ENCODE data around the gene NDUFV1.
A peak's percentile ranks its signal among the peaks of the same experiment; 100 is the strongest.

Gene NDUFV1

GRCh38 chr11:67610302-67610868 is 3.6 kb downstream of the NDUFV1 start:
- Histone ChIP-seq H3K27ac (ENCODE audit: low read depth, low read length) (no peak overlapping the region), H3K27me3 (ENCODE audit: control insufficient read depth in 5 of 5, insufficient read depth in 4 of 5, low read length in 5 of 5) (peaks cover 0 to 11% (median 5%) of the 10 kb centered on the region in 5 donors), H3K36me3 (ENCODE audit: control insufficient read depth in 5 of 5, insufficient read depth in 5 of 5, low read length in 5 of 5) (peaks cover 0 to 46% (median 42%) of the 10 kb centered on the region in 5 donors), H3K4me3 (ENCODE audit: low read depth in 1 of 5, low read length in 5 of 5) (no peak overlapping the region), H3K9ac (ENCODE audit: low read length in 5 of 5) (no peak overlapping the region), H3K9me3 (ENCODE audit: control insufficient read depth in 5 of 5, low read length in 5 of 5) (no peaks in the 10 kb centered on the region), H3K4me1 (ENCODE audit: control insufficient read depth in 5 of 5, insufficient read depth in 5 of 5, low read length in 5 of 5) (peaks cover 4 to 37% (median 34%) of the 10 kb centered on the region in 5 donors)

- H3K36me3 ChIP-seq (ENCODE audit: control insufficient read depth in 5 of 5, insufficient read depth in 5 of 5, low read length in 5 of 5) = peaks cover 0 to 46% (median 42%) of the 10 kb centered on the region in 5 donors
- no peak overlapping the region for H3K9ac ChIP-seq (ENCODE audit: low read length in 5 of 5)
- H3K27ac ChIP-seq (ENCODE audit: low read depth, low read length) = no peak overlapping the region
- H3K4me3 ChIP-seq (ENCODE audit: low read depth in 1 of 5, low read length in 5 of 5) = no peak overlapping the region
- no peaks in the 10 kb centered on the region for H3K9me3 ChIP-seq (ENCODE audit: control insufficient read depth in 5 of 5, low read length in 5 of 5)
- peaks cover 4 to 36% (median 32%) of the 10 kb centered on the region in 5 donors for H3K4me1 ChIP-seq (ENCODE audit: control insufficient read depth in 5 of 5, insufficient read depth in 5 of 5, low read length in 5 of 5)
- peaks cover 0 to 18% (median 11%) of the 10 kb centered on the region in 5 donors for H3K27me3 ChIP-seq (ENCODE audit: control insufficient read depth in 5 of 5, insufficient read depth in 4 of 5, low read length in 5 of 5)
Observed at GRCh38 chr11:67611165-67611564, 4.4 kb downstream of the NDUFV1 start.

GRCh38 chr11:67611704-67612587 is 5.2 kb downstream of the NDUFV1 start:
- H3K27me3 ChIP-seq (ENCODE audit: control insufficient read depth in 5 of 5, insufficient read depth in 4 of 5, low read length in 5 of 5) = peaks cover 0 to 18% (median 15%) of the 10 kb centered on the region in 5 donors
- H3K36me3 ChIP-seq (ENCODE audit: control insufficient read depth in 5 of 5, insufficient read depth in 5 of 5, low read length in 5 of 5) = peaks cover 0 to 46% (median 42%) of the 10 kb centered on the region in 5 donors
- no peaks in the 10 kb centered on the region for H3K9me3 ChIP-seq (ENCODE audit: control insufficient read depth in 5 of 5, low read length in 5 of 5)
- H3K27ac ChIP-seq (ENCODE audit: low read depth, low read length) = no peak overlapping the region
- peaks cover 4 to 32% (median 27%) of the 10 kb centered on the region in 5 donors for H3K4me1 ChIP-seq (ENCODE audit: control insufficient read depth in 5 of 5, insufficient read depth in 5 of 5, low read length in 5 of 5)
- H3K4me3 ChIP-seq (ENCODE audit: low read depth in 1 of 5, low read length in 5 of 5) = no peak overlapping the region
- peak overlapping the region in 1 of 5 donors; percentile 28 for H3K9ac ChIP-seq (ENCODE audit: low read length in 5 of 5)

- H3K4me1 ChIP-seq (ENCODE audit: control insufficient read depth in 5 of 5, insufficient read depth in 5 of 5, low read length in 5 of 5) = peaks cover 0 to 24% (median 19%) of the 10 kb centered on the region in 5 donors
- H3K36me3 ChIP-seq (ENCODE audit: control insufficient read depth in 5 of 5, insufficient read depth in 5 of 5, low read length in 5 of 5) = peaks cover 0 to 46% (median 42%) of the 10 kb centered on the region in 5 donors
- H3K27me3 ChIP-seq (ENCODE audit: control insufficient read depth in 5 of 5, insufficient read depth in 4 of 5, low read length in 5 of 5) = peaks cover 0 to 18% (median 15%) of the 10 kb centered on the region in 5 donors
- H3K27ac ChIP-seq (ENCODE audit: low read depth, low read length) = no peak overlapping the region
- no peaks in the 10 kb centered on the region for H3K9me3 ChIP-seq (ENCODE audit: control insufficient read depth in 5 of 5, low read length in 5 of 5)
- H3K4me3 ChIP-seq (ENCODE audit: low read depth in 1 of 5, low read length in 5 of 5) = no peak overlapping the region
- H3K9ac ChIP-seq (ENCODE audit: low read length in 5 of 5) = no peak overlapping the region
Observed at GRCh38 chr11:67612751-67613150, 6.0 kb downstream of the NDUFV1 start.

- Histone ChIP-seq H3K4me3 (ENCODE audit: low read depth in 1 of 5, low read length in 5 of 5) (peak overlapping the region; percentile 60 to 72 (median 68)), H3K9me3 (ENCODE audit: control insufficient read depth in 5 of 5, low read length in 5 of 5) (no peaks in the 10 kb centered on the region), H3K36me3 (ENCODE audit: control insufficient read depth in 5 of 5, insufficient read depth in 5 of 5, low read length in 5 of 5) (peaks cover 0 to 45% (median 42%) of the 10 kb centered on the region in 5 donors), H3K4me1 (ENCODE audit: control insufficient read depth in 5 of 5, insufficient read depth in 5 of 5, low read length in 5 of 5) (peaks cover 0 to 18% (median 14%) of the 10 kb centered on the region in 5 donors), H3K9ac (ENCODE audit: low read length in 5 of 5) (peak overlapping the region in 3 of 5 donors; percentile 55 to 63 (median 61)), H3K27ac (ENCODE audit: low read depth, low read length) (no peak overlapping the region), H3K27me3 (ENCODE audit: control insufficient read depth in 5 of 5, insufficient read depth in 4 of 5, low read length in 5 of 5) (peaks cover 0 to 18% (median 15%) of the 10 kb centered on the region in 5 donors)
Observed at GRCh38 chr11:67613313-67613959, 6.7 kb downstream of the NDUFV1 start.

GRCh38 chr11:67613960-67614715 is 7.4 kb downstream of the NDUFV1 start:
- Histone ChIP-seq H3K27ac (ENCODE audit: low read depth, low read length) (no peak overlapping the region), H3K9ac (ENCODE audit: low read length in 5 of 5) (peak overlapping the region in 4 of 5 donors; percentile 53 to 63 (median 58)), H3K4me1 (ENCODE audit: control insufficient read depth in 5 of 5, insufficient read depth in 5 of 5, low read length in 5 of 5) (peaks cover 0 to 18% (median 14%) of the 10 kb centered on the region in 5 donors), H3K36me3 (ENCODE audit: control insufficient read depth in 5 of 5, insufficient read depth in 5 of 5, low read length in 5 of 5) (peaks cover 0 to 38% (median 35%) of the 10 kb centered on the region in 5 donors), H3K27me3 (ENCODE audit: control insufficient read depth in 5 of 5, insufficient read depth in 4 of 5, low read length in 5 of 5) (peaks cover 0 to 18% (median 15%) of the 10 kb centered on the region in 5 donors), H3K4me3 (ENCODE audit: low read depth in 1 of 5, low read length in 5 of 5) (peak overlapping the region; percentile 60 to 72 (median 68)), H3K9me3 (ENCODE audit: control insufficient read depth in 5 of 5, low read length in 5 of 5) (no peaks in the 10 kb centered on the region)

GRCh38 chr11:67614730-67615714 is 8.3 kb downstream of the NDUFV1 start:
- Histone ChIP-seq H3K36me3 (ENCODE audit: control insufficient read depth in 5 of 5, insufficient read depth in 5 of 5, low read length in 5 of 5) (peaks cover 0 to 31% (median 28%) of the 10 kb centered on the region in 5 donors), H3K27me3 (ENCODE audit: control insufficient read depth in 5 of 5, insufficient read depth in 4 of 5, low read length in 5 of 5) (peaks cover 0 to 18% (median 15%) of the 10 kb centered on the region in 5 donors), H3K9ac (ENCODE audit: low read length in 5 of 5) (peak overlapping the region in 3 of 5 donors; percentile 55 to 63 (median 61)), H3K4me1 (ENCODE audit: control insufficient read depth in 5 of 5, insufficient read depth in 5 of 5, low read length in 5 of 5) (peaks cover 0 to 18% (median 14%) of the 10 kb centered on the region in 5 donors), H3K27ac (ENCODE audit: low read depth, low read length) (no peak overlapping the region), H3K9me3 (ENCODE audit: control insufficient read depth in 5 of 5, low read length in 5 of 5) (no peaks in the 10 kb centered on the region), H3K4me3 (ENCODE audit: low read depth in 1 of 5, low read length in 5 of 5) (peak overlapping the region in 2 of 5 donors; percentile 68 to 72)

GRCh38 chr11:67615728-67616430 is 9.1 kb downstream of the NDUFV1 start:
- Histone ChIP-seq H3K36me3 (ENCODE audit: control insufficient read depth in 5 of 5, insufficient read depth in 5 of 5, low read length in 5 of 5) (peaks cover 0 to 23% (median 20%) of the 10 kb centered on the region in 5 donors), H3K4me3 (ENCODE audit: low read depth in 1 of 5, low read length in 5 of 5) (no peak overlapping the region), H3K9ac (ENCODE audit: low read length in 5 of 5) (peak overlapping the region in 1 of 5 donors; percentile 43), H3K27ac (ENCODE audit: low read depth, low read length) (no peak overlapping the region), H3K27me3 (ENCODE audit: control insufficient read depth in 5 of 5, insufficient read depth in 4 of 5, low read length in 5 of 5) (peaks cover 0 to 18% (median 15%) of the 10 kb centered on the region in 5 donors), H3K9me3 (ENCODE audit: control insufficient read depth in 5 of 5, low read length in 5 of 5) (no peaks in the 10 kb centered on the region), H3K4me1 (ENCODE audit: control insufficient read depth in 5 of 5, insufficient read depth in 5 of 5, low read length in 5 of 5) (peaks cover 0 to 18% (median 14%) of the 10 kb centered on the region in 5 donors)

All from subcutaneous abdominal adipose tissue (tissue), 5 donors.